K562 (cell line): ENCODE results near the gene UCHL5. TPM values are rescaled to one million over a fixed set of nuclear protein-coding genes. Genes with fewer than 3 reads are reported as not detected.

Experiments used
- ARID3B ChIP-seq: fragments of 250-450 bp; sonication (Bioruptor Pico); IDR thresholded peaks from 2 replicates; pipeline ENCODE4 v1.4.0; 2020; ENCODE audit warnings: borderline replicate concordance
- DNMT1 ChIP-seq: fragments of 450-650 bp; IDR thresholded peaks from 2 replicates; pipeline ENCODE4 v1.6.1; 2016; ENCODE audit warnings: antibody characterized with exemption, mild to moderate bottlenecking
- KLF1 ChIP-seq: fragments of 450-650 bp; IDR thresholded peaks from 2 replicates; pipeline ENCODE4 v1.6.1; 2016; ENCODE audit warnings: missing genetic modification characterization, missing compliant biosample characterization
- MGA ChIP-seq: fragments of 450-650 bp; IDR thresholded peaks from 2 replicates; pipeline ENCODE4 v1.6.1; 2016; ENCODE audit warnings: mild to moderate bottlenecking, moderate library complexity
- TAF9B ChIP-seq: fragments of 450-650 bp; IDR thresholded peaks from 2 replicates; pipeline ENCODE4 v1.6.1; 2018; ENCODE audit warnings: mild to moderate bottlenecking; ENCODE audit not compliant: partially characterized antibody
- TCF7L2 ChIP-seq: fragments of 150-350 bp; IDR thresholded peaks from 2 replicates; pipeline ENCODE4 v1.6.1; 2016; ENCODE audit warnings: low read depth, mild to moderate bottlenecking, low read length, moderate library complexity
- ZC3H8 ChIP-seq: fragments of 450-650 bp; IDR thresholded peaks from 2 replicates; pipeline ENCODE4 v1.6.1; 2017
- ZNF324 ChIP-seq: fragments of 250-450 bp; sonication (Bioruptor Pico); IDR thresholded peaks from 2 replicates; pipeline ENCODE4 v1.4.0; 2020; ENCODE audit warnings: mild to moderate bottlenecking
- ZNF354B ChIP-seq: fragments of 250-450 bp; sonication (Bioruptor Pico); IDR thresholded peaks from 2 replicates; pipeline ENCODE4 v1.4.0; 2020
- polyA plus RNA-seq, 8 experiments: library from polyadenylated mRNA; depleted of rRNA in 4 of 8; stranded (reverse) in 5 of 8; unstranded in 3 of 8; fragments of >200 nt; fragmentation: Nextera tagmentation in 2 of 8; fragmentation: Illumina TruSeq in 1 of 8; extraction: Ambion mirVana in 2 of 8; extraction: Trizol in 1 of 8; gene quantifications; 2 replicates each; pipeline versions ENCODE4 v1.2.1 to v1.2.3, GENCODE V29; 2011 to 2014; ENCODE audit warnings: inconsistent platforms in 1 of 8, missing spikeins in 1 of 8
- total RNA-seq, 7 experiments: library from RNA; depleted of rRNA in 6 of 7; stranded (reverse); fragments of >200 nt in 6 of 7; fragmentation: Illumina TruSeq in 2 of 7; extraction: Trizol in 2 of 7; gene quantifications; 2 replicates each; pipeline versions ENCODE4 v1.2.1 to v1.2.3, GENCODE V29; 2011 to 2021; ENCODE audit warnings: low replicate concordance in 1 of 7
- TF ChIP-seq, protein P1 (sequence below): fragments of 250-450 bp; sonication (Bioruptor Pico); IDR thresholded peaks from 2 replicates; pipeline ENCODE4 v1.8.0; 2022; ENCODE audit warnings: moderate library complexity, mild to moderate bottlenecking, inconsistent platforms
- TF ChIP-seq, protein P2 (sequence below): fragments of 450-650 bp; formaldehyde crosslinking; IDR thresholded peaks from 2 replicates; pipeline ENCODE4 v1.4.0; 2020; ENCODE audit warnings: mild to moderate bottlenecking, moderate library complexity

The UCHL5 gene
- total and polyA plus RNA-seq, 9 of the 15 experiments (the other 6 are each of a cell fraction or from before 2014, with no cell fraction given), result 61.0 to 206 (median 122) TPM

DNA sequence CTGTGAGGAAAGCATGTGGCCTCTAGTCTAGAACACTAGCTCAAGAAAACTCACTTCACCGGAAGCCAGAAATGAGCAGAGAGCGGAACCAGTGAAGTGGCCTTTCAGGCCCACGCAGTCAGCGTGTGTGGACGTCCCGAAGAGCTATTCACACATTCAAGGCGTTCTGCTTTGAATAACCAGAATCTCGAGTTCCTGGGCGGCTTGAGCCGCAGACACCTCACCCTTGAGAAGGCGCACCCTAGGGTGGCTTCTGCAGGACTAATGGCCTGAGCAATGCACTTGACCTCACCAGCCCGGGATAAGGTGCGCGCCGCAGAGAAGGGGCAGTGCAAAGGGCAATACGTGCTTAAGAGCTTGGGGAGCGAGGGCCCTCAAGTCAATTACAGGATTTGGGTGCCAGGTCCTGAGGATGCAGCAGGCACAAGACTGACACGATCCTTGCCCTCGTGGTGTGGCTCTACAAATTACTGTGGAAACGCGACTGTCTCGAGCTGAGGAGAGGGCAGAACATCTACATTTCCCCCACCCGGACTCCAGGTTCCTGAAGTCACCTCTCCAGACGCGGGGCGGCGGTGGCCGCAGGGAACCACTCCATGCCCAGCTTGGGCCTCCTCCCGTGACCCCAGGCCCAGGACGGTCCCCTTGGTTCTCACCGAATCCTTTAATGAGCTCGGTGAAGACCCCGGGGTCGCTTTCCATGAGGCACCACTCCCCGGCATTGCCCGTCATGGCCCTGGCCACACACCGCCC, 455 bp downstream of the UCHL5 start (continued):
- TF ChIP-seq MGA (peak; percentile 53), KLF1 (tag) (peak; percentile 47; the same call in 1 of the 2 replicates), ZNF324 (CRISPR knock-in tag) (no peak), TCF7L2 (no peak), DNMT1 (no peak), ZNF354B (CRISPR knock-in tag) (no peak), TAF9B (no peak), ARID3B (CRISPR knock-in tag) (no peak; the same call in 1 of the 2 replicates), ZC3H8 (no peak)
- TF ChIP-seq, protein P1, sequence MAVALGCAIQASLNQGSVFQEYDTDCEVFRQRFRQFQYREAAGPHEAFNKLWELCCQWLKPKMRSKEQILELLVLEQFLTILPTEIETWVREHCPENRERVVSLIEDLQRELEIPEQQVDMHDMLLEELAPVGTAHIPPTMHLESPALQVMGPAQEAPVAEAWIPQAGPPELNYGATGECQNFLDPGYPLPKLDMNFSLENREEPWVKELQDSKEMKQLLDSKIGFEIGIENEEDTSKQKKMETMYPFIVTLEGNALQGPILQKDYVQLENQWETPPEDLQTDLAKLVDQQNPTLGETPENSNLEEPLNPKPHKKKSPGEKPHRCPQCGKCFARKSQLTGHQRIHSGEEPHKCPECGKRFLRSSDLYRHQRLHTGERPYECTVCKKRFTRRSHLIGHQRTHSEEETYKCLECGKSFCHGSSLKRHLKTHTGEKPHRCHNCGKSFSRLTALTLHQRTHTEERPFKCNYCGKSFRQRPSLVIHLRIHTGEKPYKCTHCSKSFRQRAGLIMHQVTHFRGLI (CRISPR knock-in tag), result 0 out of 2 replicates have a peak, but pooled peaks have one; percentile 65
- TF ChIP-seq, protein P2, sequence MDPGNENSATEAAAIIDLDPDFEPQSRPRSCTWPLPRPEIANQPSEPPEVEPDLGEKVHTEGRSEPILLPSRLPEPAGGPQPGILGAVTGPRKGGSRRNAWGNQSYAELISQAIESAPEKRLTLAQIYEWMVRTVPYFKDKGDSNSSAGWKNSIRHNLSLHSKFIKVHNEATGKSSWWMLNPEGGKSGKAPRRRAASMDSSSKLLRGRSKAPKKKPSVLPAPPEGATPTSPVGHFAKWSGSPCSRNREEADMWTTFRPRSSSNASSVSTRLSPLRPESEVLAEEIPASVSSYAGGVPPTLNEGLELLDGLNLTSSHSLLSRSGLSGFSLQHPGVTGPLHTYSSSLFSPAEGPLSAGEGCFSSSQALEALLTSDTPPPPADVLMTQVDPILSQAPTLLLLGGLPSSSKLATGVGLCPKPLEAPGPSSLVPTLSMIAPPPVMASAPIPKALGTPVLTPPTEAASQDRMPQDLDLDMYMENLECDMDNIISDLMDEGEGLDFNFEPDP (CRISPR knock-in tag), result no peak
